CD14-positive monocyte (primary cell): Measurements from ENCODE around the gene TMEM179. TPM values are rescaled to one million over a fixed set of nuclear protein-coding genes. Genes with fewer than 3 reads are reported as not detected.
A peak's percentile ranks its signal among the peaks of the same experiment; 100 is the strongest.

Source experiments
- DNase-seq, 3 donors: peaks; one replicate each; pipeline ENCODE4 v3.0.0-alpha.2; 2011 to 2022
- H2AFZ ChIP-seq: 2 replicates; pipeline ENCODE4 v1.6.0; 2012; ENCODE audit warnings: mild to moderate bottlenecking, low read depth, low read length, inconsistent platforms; ENCODE audit not compliant: insufficient read depth, poor library complexity, severe bottlenecking
- H3K27ac ChIP-seq, 2 donors: 1 replicate in 1 of 2; 2 replicates in 1 of 2; pipeline ENCODE4 v1.5.1; 2012 to 2013; ENCODE audit warnings: low read length in 2 of 2, control low read depth in 1 of 2, inconsistent platforms in 1 of 2, low read depth in 1 of 2, mild to moderate bottlenecking in 1 of 2
- H3K27me3 ChIP-seq, 2 donors: one replicate each; pipeline versions ENCODE4 v1.6.0 to v1.6.1; 2011 to 2013; ENCODE audit warnings: low read length in 2 of 2; ENCODE audit not compliant: control insufficient read depth in 2 of 2, insufficient read depth in 2 of 2
- H3K36me3 ChIP-seq, 2 donors: replicated peaks in 1 of 2; 1 replicate in 1 of 2; 2 replicates in 1 of 2; pipeline versions ENCODE4 v1.5.1 to v1.6.1; 2012 to 2013; ENCODE audit warnings: low read length in 2 of 2, control low read depth in 1 of 2, inconsistent platforms in 1 of 2, mild to moderate bottlenecking in 1 of 2; ENCODE audit not compliant: insufficient read depth in 2 of 2, control insufficient read depth in 1 of 2
- H3K4me1 ChIP-seq, 2 donors: 1 replicate in 1 of 2; 2 replicates in 1 of 2; pipeline versions ENCODE4 v1.5.1 to v1.6.1; 2012 to 2013; ENCODE audit warnings: low read length in 2 of 2, control low read depth in 1 of 2, inconsistent platforms in 1 of 2, mild to moderate bottlenecking in 1 of 2, moderate library complexity in 1 of 2; ENCODE audit not compliant: insufficient read depth in 2 of 2, control insufficient read depth in 1 of 2
- H3K4me2 ChIP-seq: replicated peaks from 2 replicates; pipeline ENCODE3; 2012; ENCODE audit warnings: low read length, moderate library complexity, mild to moderate bottlenecking; ENCODE audit not compliant: poor library complexity, severe bottlenecking; ENCODE audit errors: extremely low read depth
- H3K4me3 ChIP-seq, 3 experiments: fragments of 200-600 bp in 1 of 3; sonication (generic) in 1 of 3; replicated peaks in 1 of 3; 1 replicate in 2 of 3; 2 replicates in 1 of 3; pipeline ENCODE4 v1.5.1; 2011 to 2013; ENCODE audit warnings: low read length in 3 of 3, mild to moderate bottlenecking in 3 of 3, control low read depth in 2 of 3, low read depth in 2 of 3, inconsistent platforms in 1 of 3, moderate library complexity in 1 of 3
- H3K79me2 ChIP-seq: 2 replicates; pipeline ENCODE4 v1.6.0; 2012; ENCODE audit warnings: mild to moderate bottlenecking, control low read depth, inconsistent platforms, low read length, moderate library complexity; ENCODE audit not compliant: insufficient read depth
- H3K9ac ChIP-seq: 2 replicates; pipeline ENCODE4 v1.6.0; 2017; ENCODE audit warnings: low read length, mild to moderate bottlenecking; ENCODE audit not compliant: insufficient read depth, poor library complexity, severe bottlenecking
- H3K9me3 ChIP-seq, 2 donors: replicated peaks in 1 of 2; 1 replicate in 1 of 2; 2 replicates in 1 of 2; pipeline versions ENCODE4 v1.5.1 to v1.6.1; 2012 to 2013; ENCODE audit warnings: low read length in 2 of 2, control low read depth in 1 of 2; ENCODE audit not compliant: control insufficient read depth in 1 of 2, insufficient read depth in 1 of 2
- H4K20me1 ChIP-seq: 2 replicates; pipeline ENCODE4 v1.6.0; 2012; ENCODE audit warnings: mild to moderate bottlenecking, low read length, control low read depth, moderate library complexity; ENCODE audit not compliant: insufficient read depth
- H3K27ac Mint-ChIP-seq, 7 donors: one replicate each; pipeline ENCODE4 v1.8.0; 2020; ENCODE audit warnings: mild to moderate bottlenecking in 7 of 7, mixed read lengths in 7 of 7, moderate library complexity in 6 of 7, inconsistent platforms in 2 of 7
- H3K27me3 Mint-ChIP-seq, 3 donors: one replicate each; pipeline ENCODE4 v1.8.0; 2021 to 2022; ENCODE audit warnings: low read depth in 3 of 3, mild to moderate bottlenecking in 3 of 3, mixed read lengths in 3 of 3, moderate library complexity in 3 of 3, inconsistent platforms in 1 of 3
- H3K36me3 Mint-ChIP-seq, 2 donors: one replicate each; pipeline ENCODE4 v1.8.0; 2020; ENCODE audit warnings: mixed read lengths in 2 of 2, inconsistent platforms in 1 of 2, mild to moderate bottlenecking in 1 of 2
- H3K4me1 Mint-ChIP-seq: one replicate; pipeline ENCODE4 v1.8.0; 2020; ENCODE audit warnings: mild to moderate bottlenecking, mixed read lengths
- H3K4me3 Mint-ChIP-seq, 2 donors: one replicate each; pipeline ENCODE4 v1.8.0; 2020; ENCODE audit warnings: mild to moderate bottlenecking in 2 of 2, mixed read lengths in 2 of 2, moderate library complexity in 1 of 2
- H3K9me3 Mint-ChIP-seq, 7 donors: one replicate each; pipeline ENCODE4 v1.8.0; 2020 to 2022; ENCODE audit warnings: mixed read lengths in 7 of 7, mild to moderate bottlenecking in 6 of 7, moderate library complexity in 6 of 7, inconsistent platforms in 2 of 7
- WGBS: methylation state at CpG from one replicate; pipeline ENCODE4 v1.1.5; 2013; ENCODE audit warnings: missing lambda C conversion rate; ENCODE audit not compliant: insufficient coverage; 5-methylcytosine and 5-hydroxymethylcytosine counted together
- intact Hi-C, 2 donors: fragments of 100-400 bp; cut with micrococcal nuclease; formaldehyde crosslinking; loops; one replicate each; pipeline versions ENCODE4 v1.15.0 to v1.15.1; 2023
- polyA plus RNA-seq, 3 donors: library from polyadenylated mRNA; depleted of rRNA in 1 of 3; unstranded in 2 of 3; stranded (reverse) in 1 of 3; fragments of 300-500 nt in 2 of 3; fragments of >200 nt in 1 of 3; fragmentation: Illumina TruSeq in 2 of 3; gene quantifications; 1 replicate in 2 of 3; 2 replicates in 1 of 3; pipeline ENCODE4 v1.2.3, GENCODE V29; 2012 to 2021
- TF ChIP-seq, protein P1 (sequence below): fragments of 200-600 bp; IDR thresholded peaks from one replicate; pipeline ENCODE4 v1.8.0; 2022; ENCODE audit warnings: antibody characterized with exemption, mild to moderate bottlenecking

Gene TMEM179
- polyA plus RNA-seq, 3 donors, result not detected

DNA sequence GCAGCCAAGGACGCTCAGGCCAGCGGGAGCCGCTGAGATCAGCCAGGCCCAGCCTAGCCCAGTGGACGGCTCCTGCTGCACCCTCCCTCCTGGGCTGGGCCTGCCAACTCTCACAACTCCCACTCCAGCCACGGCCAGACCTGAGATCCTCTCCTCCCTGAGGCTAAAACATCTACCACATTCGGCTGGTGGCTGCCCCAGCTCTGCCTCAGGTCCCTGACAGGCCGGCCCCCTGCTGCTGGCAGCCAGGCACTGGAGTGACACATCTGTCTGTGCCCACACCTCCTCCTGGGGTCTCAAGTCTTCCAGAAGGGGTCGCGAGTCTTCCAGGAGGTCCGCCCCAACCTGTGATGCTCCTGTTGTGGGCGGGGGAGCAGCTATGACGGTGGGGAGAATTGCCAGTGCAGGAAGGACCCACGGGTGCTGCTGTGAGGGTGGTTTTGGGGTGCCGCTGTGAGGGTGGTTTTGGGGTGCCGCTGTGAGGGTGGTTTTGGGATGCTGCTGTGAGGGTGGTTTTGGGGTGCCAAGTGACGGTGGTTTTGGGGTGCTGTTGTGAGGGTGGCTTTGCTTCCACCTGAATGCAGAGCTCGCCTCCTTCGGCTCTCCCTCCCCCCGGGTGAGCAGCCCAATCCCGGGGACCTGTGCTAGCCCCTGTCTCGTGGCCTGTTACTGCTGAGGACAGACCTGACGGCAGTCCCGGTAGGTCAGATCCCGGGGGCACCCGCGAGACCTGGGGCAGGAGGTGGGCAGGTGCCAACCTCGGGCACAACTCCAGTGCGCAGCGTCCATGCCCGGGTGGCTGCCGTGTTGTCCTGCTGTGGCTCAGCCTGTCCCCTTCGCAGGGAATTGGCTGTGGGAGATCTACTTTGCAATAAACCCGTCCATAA is 52.5 kb downstream of the TMEM179 start:
- H3K9me3 Mint-ChIP-seq, result no peaks in the 10 kb centered on the region
- no peaks in the 10 kb centered on the region for H3K4me1 Mint-ChIP-seq
- WGBS, result 85% methylated on average over 30 of the region's 33 CpGs
- intact Hi-C loops, result no loop called here
- no peak for DNase-seq
- TF ChIP-seq, protein P1, sequence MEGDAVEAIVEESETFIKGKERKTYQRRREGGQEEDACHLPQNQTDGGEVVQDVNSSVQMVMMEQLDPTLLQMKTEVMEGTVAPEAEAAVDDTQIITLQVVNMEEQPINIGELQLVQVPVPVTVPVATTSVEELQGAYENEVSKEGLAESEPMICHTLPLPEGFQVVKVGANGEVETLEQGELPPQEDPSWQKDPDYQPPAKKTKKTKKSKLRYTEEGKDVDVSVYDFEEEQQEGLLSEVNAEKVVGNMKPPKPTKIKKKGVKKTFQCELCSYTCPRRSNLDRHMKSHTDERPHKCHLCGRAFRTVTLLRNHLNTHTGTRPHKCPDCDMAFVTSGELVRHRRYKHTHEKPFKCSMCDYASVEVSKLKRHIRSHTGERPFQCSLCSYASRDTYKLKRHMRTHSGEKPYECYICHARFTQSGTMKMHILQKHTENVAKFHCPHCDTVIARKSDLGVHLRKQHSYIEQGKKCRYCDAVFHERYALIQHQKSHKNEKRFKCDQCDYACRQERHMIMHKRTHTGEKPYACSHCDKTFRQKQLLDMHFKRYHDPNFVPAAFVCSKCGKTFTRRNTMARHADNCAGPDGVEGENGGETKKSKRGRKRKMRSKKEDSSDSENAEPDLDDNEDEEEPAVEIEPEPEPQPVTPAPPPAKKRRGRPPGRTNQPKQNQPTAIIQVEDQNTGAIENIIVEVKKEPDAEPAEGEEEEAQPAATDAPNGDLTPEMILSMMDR, result no peak
- no peaks in the 10 kb centered on the region for H4K20me1 ChIP-seq
- no peak overlapping the region for H3K4me3 ChIP-seq
- no peak overlapping the region for H3K4me2 ChIP-seq
- no peaks in the 10 kb centered on the region for H3K79me2 ChIP-seq
- no peak overlapping the region for H3K27ac Mint-ChIP-seq
- H3K36me3 Mint-ChIP-seq, result no peaks in the 10 kb centered on the region
- no peak overlapping the region for H3K4me3 Mint-ChIP-seq
- no peaks in the 10 kb centered on the region for H3K4me1 ChIP-seq
- no peaks in the 10 kb centered on the region for H3K9me3 ChIP-seq
- H2AFZ ChIP-seq, result no peak overlapping the region
- no peak overlapping the region for H3K9ac ChIP-seq
- no peaks in the 10 kb centered on the region for H3K27me3 ChIP-seq
- H3K27me3 Mint-ChIP-seq, result peaks cover 0 to 1% (median 0%) of the 10 kb centered on the region in 3 donors
- H3K27ac ChIP-seq, result no peak overlapping the region
- no peaks in the 10 kb centered on the region for H3K36me3 ChIP-seq

DNA sequence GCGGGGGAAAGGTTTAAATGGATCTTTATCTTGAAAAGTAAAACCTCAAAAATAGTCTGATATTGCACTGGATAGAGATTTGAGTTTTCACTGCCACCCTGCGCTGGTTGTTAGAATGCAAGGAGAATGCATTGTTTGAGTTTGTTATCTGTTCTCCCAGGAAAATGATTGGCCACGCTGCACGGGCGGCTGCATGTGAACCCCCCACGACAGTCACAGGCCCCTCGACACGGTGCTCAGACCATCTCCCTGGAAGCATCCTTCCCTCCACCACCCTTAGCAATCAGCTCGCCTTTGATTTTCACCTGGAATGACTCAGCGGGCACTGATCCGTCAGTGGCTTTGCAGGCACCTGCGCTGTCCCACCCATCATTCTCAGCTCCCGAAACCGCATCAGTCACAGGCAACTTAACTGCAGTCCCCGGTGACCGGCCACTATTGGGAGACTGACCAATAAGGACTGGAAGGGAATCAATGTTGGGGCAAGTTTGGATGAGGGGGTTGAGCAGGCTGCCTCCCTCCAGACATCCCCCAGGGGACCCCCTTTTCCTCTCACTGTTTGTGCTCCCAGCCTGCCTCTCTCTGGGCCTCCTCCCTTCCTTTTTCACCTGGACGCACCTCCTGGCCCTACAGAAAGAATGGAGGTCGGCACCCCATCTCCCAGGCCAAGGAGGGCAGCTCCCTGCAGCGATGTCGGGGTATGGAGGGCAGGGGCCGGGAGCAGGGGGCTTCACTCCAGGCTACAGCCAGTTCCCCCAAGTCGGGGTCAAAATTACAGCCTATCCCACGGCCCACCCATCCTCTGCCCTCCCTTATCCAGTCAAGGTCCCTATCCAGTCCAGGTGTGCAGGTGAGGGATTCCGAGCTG is 53.5 kb downstream of the TMEM179 start:
- Mint-ChIP-seq H3K27ac (peak overlapping the region in 2 of 7 donors; percentile 27 to 45), H3K36me3 (no peaks in the 10 kb centered on the region), H3K9me3 (no peaks in the 10 kb centered on the region), H3K27me3 (peaks cover 0 to 4% (median 2%) of the 10 kb centered on the region in 3 donors), H3K4me3 (no peak overlapping the region), H3K4me1 (no peaks in the 10 kb centered on the region)
- DNase-seq, result no peak
- no peak overlapping the region for H3K4me2 ChIP-seq
- no peak overlapping the region for H2AFZ ChIP-seq
- intact Hi-C loops, result no loop called here
- no peak overlapping the region for H3K4me3 ChIP-seq
- TF ChIP-seq, protein P1, result no peak
- 90% methylated on average over 17 of the region's 24 CpGs for WGBS
- no peaks in the 10 kb centered on the region for H3K9me3 ChIP-seq
- no peaks in the 10 kb centered on the region for H3K4me1 ChIP-seq
- no peaks in the 10 kb centered on the region for H3K27me3 ChIP-seq
- H3K36me3 ChIP-seq, result no peaks in the 10 kb centered on the region
- no peaks in the 10 kb centered on the region for H4K20me1 ChIP-seq
- H3K9ac ChIP-seq, result no peak overlapping the region
- H3K79me2 ChIP-seq, result no peaks in the 10 kb centered on the region
- no peak overlapping the region for H3K27ac ChIP-seq
